HUES6 (cell line): ENCODE results near the gene ERGIC2.
"Not testable (repeated sequence)": the region's sequence is repeated elsewhere in the genome, so short reads cannot be mapped to it uniquely, and the experiment has no call there.

ENCODE experiments used
- H3K27ac ChIP-seq: 2 replicates; pipeline ENCODE4 v1.7.0; 2013; ENCODE audit warnings: low read depth, mild to moderate bottlenecking, low read length, inconsistent platforms
- H3K27me3 ChIP-seq: 2 replicates; pipeline ENCODE4 v1.6.1; 2013; ENCODE audit warnings: low read length; ENCODE audit not compliant: control insufficient read depth, insufficient read depth
- H3K36me3 ChIP-seq: 2 replicates; pipeline ENCODE4 v1.6.1; 2013; ENCODE audit warnings: low read length; ENCODE audit not compliant: control insufficient read depth, insufficient read depth
- H3K4me1 ChIP-seq: 2 replicates; pipeline ENCODE4 v1.6.1; 2013; ENCODE audit warnings: low read length; ENCODE audit not compliant: control insufficient read depth, insufficient read depth
- H3K4me3 ChIP-seq: 2 replicates; pipeline ENCODE4 v1.5.1; 2013; ENCODE audit warnings: low read depth, low read length
- H3K9ac ChIP-seq: one replicate; pipeline ENCODE4 v1.6.1; 2013; ENCODE audit warnings: mild to moderate bottlenecking, low read length
- H3K9me3 ChIP-seq: 2 replicates; pipeline ENCODE4 v1.6.1; 2013; ENCODE audit warnings: low read depth, low read length; ENCODE audit not compliant: control insufficient read depth, insufficient read depth

The ERGIC2 gene

DNA sequence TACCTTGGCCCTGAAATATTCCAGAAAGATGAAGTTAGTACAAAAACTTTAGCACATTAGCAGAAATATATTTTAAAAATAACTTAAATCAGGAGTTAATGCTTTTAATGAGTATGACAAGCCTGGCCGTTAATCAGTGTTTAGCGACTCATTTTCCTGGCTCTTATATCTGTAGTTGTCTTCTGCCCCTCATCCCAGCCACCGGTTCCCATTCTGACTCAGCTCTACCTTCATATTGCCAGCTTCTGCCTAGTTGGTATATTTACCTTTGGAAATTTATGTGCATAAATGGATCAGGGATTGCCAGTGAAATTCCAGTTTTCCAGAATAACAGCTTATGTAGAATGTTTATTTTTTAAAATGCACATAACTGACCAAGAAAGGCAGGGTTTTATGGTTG, 79.9 kb downstream of the ERGIC2 start:
- H3K9me3 ChIP-seq = no peaks in the 10 kb centered on the region
- H3K4me3 ChIP-seq = no peak overlapping the region
- H3K27ac ChIP-seq = no peak overlapping the region
- no peak overlapping the region for H3K9ac ChIP-seq
- H3K27me3 ChIP-seq = no peaks in the 10 kb centered on the region
- H3K36me3 ChIP-seq = no peaks in the 10 kb centered on the region
- H3K4me1 ChIP-seq = no peaks in the 10 kb centered on the region

DNA sequence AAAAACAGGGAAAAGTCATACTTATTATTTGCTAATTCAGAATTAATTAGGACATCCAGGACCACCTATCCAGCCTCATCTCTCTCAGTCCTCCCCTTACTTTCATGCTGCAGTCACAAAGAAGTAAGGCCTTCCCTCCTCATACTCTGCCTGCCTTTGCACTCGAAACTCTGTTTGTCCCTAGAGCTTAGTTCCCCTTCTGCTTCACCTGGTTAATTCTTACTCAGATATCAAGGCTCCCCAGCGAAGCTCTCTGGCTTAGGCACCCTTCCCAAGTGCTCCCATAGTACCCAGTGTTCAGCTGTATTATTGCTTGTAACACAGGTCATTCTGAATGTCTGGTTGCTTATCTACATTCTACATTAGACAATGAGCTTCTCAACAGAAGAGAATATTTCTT, 81.3 kb downstream of the ERGIC2 start:
- Histone ChIP-seq H3K4me3 (no peak overlapping the region), H3K27ac (no peak overlapping the region), H3K9me3 (no peaks in the 10 kb centered on the region), H3K36me3 (no peaks in the 10 kb centered on the region), H3K27me3 (no peaks in the 10 kb centered on the region), H3K9ac (no peak overlapping the region), H3K4me1 (no peaks in the 10 kb centered on the region)

DNA sequence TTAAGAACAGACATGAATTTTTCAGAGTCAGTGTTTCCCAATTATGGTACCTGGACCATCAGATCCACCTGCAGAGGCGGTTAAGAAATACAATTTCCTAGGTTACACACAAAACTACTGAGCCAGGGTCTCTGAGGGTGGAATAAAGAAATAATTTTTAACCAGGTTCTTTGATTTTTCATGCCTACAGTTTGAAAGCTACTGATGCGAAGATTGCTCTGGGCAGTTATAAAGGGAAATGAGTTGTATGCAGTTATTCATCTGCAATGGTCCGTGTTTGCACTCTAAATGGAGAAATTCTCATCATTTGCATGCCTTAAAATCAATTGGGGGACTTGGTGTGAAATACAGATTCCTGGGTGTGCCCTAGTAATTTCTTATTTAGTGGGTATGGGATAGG, 89.7 kb downstream of the ERGIC2 start:
- Histone ChIP-seq H3K9ac (no peak overlapping the region), H3K27me3 (no peaks in the 10 kb centered on the region), H3K4me3 (no peak overlapping the region), H3K9me3 (peaks cover 4% of the 10 kb centered on the region; the same call in 1 of the 2 replicates), H3K27ac (no peak overlapping the region), H3K4me1 (peaks cover 4% of the 10 kb centered on the region; the same call in 1 of the 2 replicates), H3K36me3 (no peaks in the 10 kb centered on the region)

DNA sequence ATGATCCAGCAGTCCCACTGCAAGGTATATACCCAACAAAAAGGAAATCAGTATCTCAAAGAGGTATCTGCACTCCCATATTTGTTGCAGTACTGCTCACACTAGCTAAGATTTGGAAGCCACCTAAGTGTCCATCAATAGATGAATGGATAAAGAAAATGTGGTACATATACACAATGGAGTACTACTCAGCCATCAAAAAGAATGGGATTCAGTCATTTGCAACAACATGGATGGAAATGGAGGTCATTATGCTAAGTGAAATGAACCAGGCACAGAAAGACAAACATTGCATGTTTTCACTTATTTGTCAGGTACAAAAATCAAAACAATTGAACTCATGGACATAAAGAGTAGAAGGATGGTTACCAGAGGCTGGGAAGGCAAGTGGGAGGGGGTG, 90.5 kb downstream of the ERGIC2 start:
- not testable (repeated sequence) for H3K4me3 ChIP-seq, H3K27me3 ChIP-seq, H3K9me3 ChIP-seq, H3K36me3 ChIP-seq, H3K27ac ChIP-seq, H3K9ac ChIP-seq, H3K4me1 ChIP-seq

DNA sequence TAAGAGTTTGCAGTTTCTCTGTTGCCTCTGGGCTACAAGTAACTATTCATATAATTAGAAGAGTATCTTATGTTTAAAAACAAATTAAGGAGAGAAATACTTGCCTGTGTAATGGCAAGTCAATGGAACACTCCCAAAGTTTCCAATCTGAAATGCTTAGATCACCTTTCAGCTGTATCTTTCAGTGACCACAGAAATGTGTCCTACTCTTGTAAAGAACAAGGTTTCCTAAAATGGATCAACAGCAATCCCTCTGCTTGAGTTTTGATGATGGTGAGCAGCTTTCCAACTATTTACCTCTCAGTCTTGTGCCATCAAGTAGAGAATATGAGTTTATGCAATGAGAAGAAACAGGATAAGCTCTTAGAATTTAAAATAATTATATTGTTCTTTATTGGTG, 92.9 kb downstream of the ERGIC2 start:
- Histone ChIP-seq H3K4me3 (no peak overlapping the region), H3K27ac (no peak overlapping the region), H3K4me1 (peaks cover 4% of the 10 kb centered on the region; the same call in 1 of the 2 replicates), H3K9me3 (peaks cover 4% of the 10 kb centered on the region; the same call in 1 of the 2 replicates), H3K9ac (no peak overlapping the region), H3K36me3 (no peaks in the 10 kb centered on the region), H3K27me3 (no peaks in the 10 kb centered on the region)

DNA sequence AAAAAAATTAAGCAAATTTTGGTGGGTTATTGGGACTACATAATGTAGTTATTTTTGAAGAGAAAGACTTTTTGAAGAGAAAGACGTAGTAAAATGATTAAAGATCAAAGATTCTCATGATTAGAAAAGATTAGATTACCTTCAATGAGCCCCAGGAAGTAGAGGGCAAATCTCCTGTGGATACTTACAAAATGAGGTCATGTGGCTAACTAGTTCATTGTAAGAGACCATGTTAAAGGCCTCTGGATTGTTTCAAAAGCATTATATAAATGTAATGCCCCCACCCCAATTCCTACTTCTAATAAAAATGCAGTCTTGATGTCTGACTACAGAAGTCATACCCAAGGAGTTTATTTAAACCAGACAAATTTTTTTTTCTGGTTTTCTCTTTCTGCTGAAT, 93.3 kb downstream of the ERGIC2 start:
- Histone ChIP-seq H3K27ac (no peak overlapping the region), H3K4me3 (no peak overlapping the region), H3K9ac (no peak overlapping the region), H3K9me3 (peaks cover 4% of the 10 kb centered on the region; the same call in 1 of the 2 replicates), H3K36me3 (no peaks in the 10 kb centered on the region), H3K4me1 (peaks cover 4% of the 10 kb centered on the region; the same call in 1 of the 2 replicates), H3K27me3 (no peaks in the 10 kb centered on the region)
